Ascending aorta (tissue), 2 donors: ENCODE results near the gene PPP4R4. TPM values are rescaled to one million over a fixed set of nuclear protein-coding genes. Genes with fewer than 3 reads are reported as not detected.

Source experiments
- DNase-seq, 2 donors: peaks; one replicate each; pipeline ENCODE4 v3.0.0-alpha.2; 2019; ENCODE audit warnings: low spot score in 2 of 2
- H3K27ac ChIP-seq, 2 donors: fragments of 200-600 bp; sonication (generic); one replicate each; pipeline ENCODE4 v1.5.1; 2016 to 2017; ENCODE audit warnings: mild to moderate bottlenecking in 1 of 2
- H3K27me3 ChIP-seq: fragments of 200-600 bp; sonication (generic); one replicate; pipeline ENCODE4 v1.5.1; 2017
- H3K36me3 ChIP-seq, 2 donors: fragments of 200-600 bp; sonication (generic); one replicate each; pipeline ENCODE4 v1.5.1; 2016
- H3K4me1 ChIP-seq, 2 donors: fragments of 200-600 bp; sonication (generic); one replicate each; pipeline ENCODE4 v1.5.1; 2016 to 2017; ENCODE audit warnings: mild to moderate bottlenecking in 1 of 2
- H3K4me3 ChIP-seq, 2 donors: fragments of 200-600 bp; sonication (generic); one replicate each; pipeline ENCODE4 v1.5.1; 2016 to 2017; ENCODE audit warnings: mild to moderate bottlenecking in 1 of 2
- H3K9me3 ChIP-seq, 2 donors: fragments of 200-600 bp; sonication (generic); one replicate each; pipeline ENCODE4 v1.5.1; 2016
- CTCF ChIP-seq, 3 experiments: fragments of 200-600 bp in 2 of 3; fragments of 450-650 bp in 1 of 3; sonication (generic) in 2 of 3; IDR thresholded peaks; one replicate each; pipeline ENCODE4 v1.5.1; 2016 to 2019; ENCODE audit warnings: antibody characterized with exemption in 3 of 3, mild to moderate bottlenecking in 1 of 3, moderate library complexity in 1 of 3
- intact Hi-C: fragments of 100-400 bp; cut with DNase I; formaldehyde crosslinking; loops from one replicate; pipeline ENCODE4 v1.15.1; 2023
- total RNA-seq: library from RNA; depleted of rRNA; stranded (reverse); fragments of >200 nt; gene quantifications from one replicate; pipeline ENCODE4 v1.1.0, GENCODE V29; 2016

Gene PPP4R4
- total RNA-seq, 1 donor from 2014 or later, result not detected

DNA sequence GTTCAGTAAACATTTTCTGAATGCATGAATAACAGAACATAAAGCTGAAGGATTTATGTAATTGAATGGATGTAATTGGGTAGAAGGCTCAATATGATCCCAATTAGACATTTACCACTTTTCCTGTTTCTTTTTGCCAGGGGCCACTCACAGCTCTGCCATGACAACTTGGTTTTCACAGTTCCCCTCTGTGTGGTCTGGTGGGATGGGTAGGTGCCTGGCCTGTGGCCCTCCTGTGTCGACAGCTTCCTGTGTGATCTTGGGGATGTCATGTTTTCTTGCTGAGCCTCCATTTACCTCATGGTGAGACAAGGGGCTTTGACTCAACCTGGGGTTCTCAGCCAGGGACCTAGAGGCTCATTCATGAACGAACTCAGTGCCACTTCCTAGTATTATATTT, 131.5 kb downstream of the PPP4R4 start:
- no peak for DNase-seq
- H3K27ac ChIP-seq, result no peak overlapping the region
- TF ChIP-seq CTCF (IDR thresholded peaks at IDR 0.05), result no peak
- no peaks in the 10 kb centered on the region for H3K36me3 ChIP-seq
- intact Hi-C loops, result no loop called here
- H3K4me1 ChIP-seq, result no peaks in the 10 kb centered on the region
- H3K9me3 ChIP-seq, result no peaks in the 10 kb centered on the region
- no peaks in the 10 kb centered on the region for H3K27me3 ChIP-seq
- H3K4me3 ChIP-seq, result no peak overlapping the region

DNA sequence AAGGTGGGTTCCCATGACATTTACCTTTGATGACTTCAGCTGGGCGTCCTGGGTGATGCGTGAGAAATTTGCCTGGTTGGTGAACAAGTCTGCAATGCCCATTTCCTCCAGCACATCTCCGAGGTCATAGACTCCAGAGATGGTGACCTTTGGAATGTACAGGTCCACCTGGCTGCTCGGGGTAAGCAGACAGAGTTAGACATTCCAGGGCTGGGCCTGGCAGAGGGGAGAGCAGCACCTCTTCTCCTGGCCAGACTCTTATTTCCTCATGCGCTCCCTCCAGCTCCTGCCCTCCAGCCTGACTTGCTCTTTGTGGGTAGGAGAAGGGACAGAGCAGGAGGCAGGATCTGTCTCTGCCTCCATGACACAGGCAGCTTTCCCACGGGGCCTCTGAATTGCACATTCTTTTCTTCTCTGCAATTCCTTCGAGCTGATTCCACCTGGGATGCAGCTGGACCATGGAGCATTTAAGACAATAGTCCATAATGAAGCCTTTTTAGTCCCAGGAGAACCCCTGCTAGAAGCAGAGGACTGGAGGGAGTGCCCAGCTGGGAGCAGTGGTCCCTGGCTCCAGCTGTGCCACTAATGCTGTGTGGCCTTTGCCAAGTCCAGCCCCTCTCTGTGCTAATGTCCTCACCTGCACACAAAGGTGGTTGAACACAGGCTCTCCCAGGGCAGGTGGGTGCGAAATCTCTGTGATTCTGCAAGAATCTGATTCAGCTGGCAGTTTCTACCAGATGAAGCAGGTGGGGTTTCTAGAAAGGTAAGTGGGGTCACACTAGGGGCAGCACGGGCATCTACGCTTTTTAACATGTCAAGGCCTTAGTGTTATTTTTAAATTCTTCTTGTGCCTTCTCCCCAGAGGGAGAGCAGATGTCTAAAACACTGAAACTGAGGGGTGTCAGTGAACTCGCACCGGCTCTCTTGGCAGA, 132.2 kb downstream of the PPP4R4 start:
- no peaks in the 10 kb centered on the region for H3K9me3 ChIP-seq
- H3K4me1 ChIP-seq, result no peaks in the 10 kb centered on the region
- no peak for TF ChIP-seq CTCF (IDR thresholded peaks at IDR 0.05)
- H3K4me3 ChIP-seq, result no peak overlapping the region
- H3K27ac ChIP-seq, result no peak overlapping the region
- no peak for DNase-seq
- H3K36me3 ChIP-seq, result no peaks in the 10 kb centered on the region
- H3K27me3 ChIP-seq, result no peaks in the 10 kb centered on the region
- intact Hi-C loops, result no loop called here

- no peaks in the 10 kb centered on the region for H3K27me3 ChIP-seq
- no peak overlapping the region for H3K4me3 ChIP-seq
- intact Hi-C loops, result no loop called here
- no peak overlapping the region for H3K27ac ChIP-seq
- H3K36me3 ChIP-seq, result no peaks in the 10 kb centered on the region
- no peak for DNase-seq
- no peaks in the 10 kb centered on the region for H3K9me3 ChIP-seq
- H3K4me1 ChIP-seq, result no peaks in the 10 kb centered on the region
- TF ChIP-seq CTCF (IDR thresholded peaks at IDR 0.05), result no peak
Observed at GRCh38 chr14:94307410-94307992, 133.4 kb downstream of the PPP4R4 start.

- Histone ChIP-seq H3K27me3 (no peaks in the 10 kb centered on the region), H3K36me3 (no peaks in the 10 kb centered on the region), H3K9me3 (no peaks in the 10 kb centered on the region), H3K4me3 (no peak overlapping the region), H3K4me1 (no peaks in the 10 kb centered on the region), H3K27ac (no peak overlapping the region)
- no peak for TF ChIP-seq CTCF (IDR thresholded peaks at IDR 0.05)
- DNase-seq, result no peak
- intact Hi-C loops, result no loop called here
Observed at GRCh38 chr14:94309721-94310120, 135.6 kb downstream of the PPP4R4 start.

DNA sequence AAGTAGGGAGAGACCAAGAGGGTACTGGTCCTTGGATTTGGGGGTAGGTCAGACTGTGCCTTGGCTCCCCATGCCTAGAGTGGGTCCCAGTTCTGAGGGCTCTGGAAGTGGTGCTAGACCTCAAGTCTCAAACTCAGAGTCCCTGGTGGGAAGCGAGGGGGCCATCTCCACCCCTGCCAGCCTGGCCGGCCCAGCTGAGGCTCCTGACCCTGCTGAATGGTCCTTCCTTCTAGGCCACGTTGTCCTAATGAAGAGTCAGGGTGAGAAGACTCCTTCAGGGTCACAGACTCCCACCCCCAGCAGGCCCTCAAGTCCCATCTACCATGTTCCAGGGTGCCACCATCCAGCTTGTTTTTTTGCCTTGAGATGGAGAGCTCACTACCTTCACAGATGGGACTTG, 136.1 kb downstream of the PPP4R4 start:
- no peaks in the 10 kb centered on the region for H3K9me3 ChIP-seq
- DNase-seq, result no peak
- H3K36me3 ChIP-seq, result no peaks in the 10 kb centered on the region
- no peak overlapping the region for H3K27ac ChIP-seq
- TF ChIP-seq CTCF (IDR thresholded peaks at IDR 0.05), result no peak
- no peaks in the 10 kb centered on the region for H3K4me1 ChIP-seq
- intact Hi-C loops, result no loop called here
- no peak overlapping the region for H3K4me3 ChIP-seq
- H3K27me3 ChIP-seq, result no peaks in the 10 kb centered on the region
